HCT116 (cell line): ENCODE data around the gene IPCEF1. TPM values are rescaled to one million over a fixed set of nuclear protein-coding genes. Genes with fewer than 3 reads are reported as not detected.

ENCODE experiments used
- ATAC-seq: fragments of 200-7000 bp; cut with Tn5 transposase; 2 replicates; pipeline ENCODE4 v1.9.1; 2020; ENCODE audit warnings: mild to moderate bottlenecking, moderate library complexity
- BruUV-seq: library from RNA; stranded (reverse); fragments of 400-500 nt; replicated peaks from 2 replicates; lab custom pipeline; 2021; lab: Mats Ljungman, UMichigan
- CTCF ChIA-PET: fragments of 300-600 bp; sonication (Branson Sonifier 250); formaldehyde crosslinking; loops from one replicate; lab custom pipeline; 2021; ENCODE audit warnings: antibody characterized with exemption; lab: Charles Lee
- POLR2A ChIA-PET: fragments of 300-600, 350-600 bp; sonication (Branson Sonifier 250); formaldehyde crosslinking; loops from one replicate; lab custom pipeline; 2021; ENCODE audit warnings: antibody characterized with exemption; lab: Charles Lee
- RAD21 ChIA-PET, 2 experiments: fragments of 300-600 bp; sonication (Branson Sonifier 250); formaldehyde crosslinking; loops; one replicate each; lab custom pipeline; 2023; ENCODE audit warnings: low total read pairs in 2 of 2; ENCODE audit not compliant: uncharacterized antibody in 2 of 2, unreplicated experiment in 2 of 2, low non-redundant PET in 1 of 2; lab: Charles Lee
- DNase-seq: peaks from one replicate; pipeline ENCODE4 v3.0.0-alpha.2; 2010; ENCODE audit warnings: low read depth, low spot score
- H2AFZ ChIP-seq: fragments of 200-600 bp; shearing (Covaris generic), sonication (generic); 2 replicates; pipeline ENCODE4 v1.6.1; 2017; ENCODE audit warnings: low read depth, mixed run types, mixed read lengths, antibody characterized with exemption, low read length; ENCODE audit not compliant: poor library complexity, severe bottlenecking
- H3K27ac ChIP-seq: 2 replicates; pipeline ENCODE4 v1.5.1; 2012; ENCODE audit warnings: low read depth, low read length
- H3K27me3 ChIP-seq: fragments of 200-600 bp; sonication (generic); 2 replicates; pipeline ENCODE4 v1.6.1; 2016; ENCODE audit warnings: mixed run types, low read length, mixed read lengths; ENCODE audit not compliant: insufficient read depth
- H3K36me3 ChIP-seq, 2 experiments: fragments of 200-500 bp in 1 of 2; fragments of 200-600 bp in 1 of 2; sonication (Bioruptor generic) in 1 of 2; sonication (generic) in 1 of 2; 2 replicates each; pipeline versions ENCODE4 v1.5.1 to v1.6.1; 2014 to 2016; ENCODE audit warnings: low read length in 2 of 2, inconsistent platforms in 1 of 2, mixed read lengths in 1 of 2, mixed run types in 1 of 2; ENCODE audit not compliant: insufficient read depth in 2 of 2, control insufficient read depth in 1 of 2
- H3K4me1 ChIP-seq, 2 experiments: fragments of 200-600 bp in 1 of 2; sonication (generic) in 1 of 2; 2 replicates each; pipeline versions ENCODE4 v1.5.1 to v1.6.1; 2012 to 2017; ENCODE audit warnings: low read length in 2 of 2, inconsistent platforms in 1 of 2, mild to moderate bottlenecking in 1 of 2, mixed read lengths in 1 of 2, mixed run types in 1 of 2, moderate library complexity in 1 of 2; ENCODE audit not compliant: insufficient read depth in 2 of 2, control insufficient read depth in 1 of 2
- H3K4me2 ChIP-seq: fragments of 200-600 bp; sonication (generic); 2 replicates; pipeline ENCODE4 v1.6.1; 2017; ENCODE audit warnings: mixed run types, low read length, mixed read lengths
- H3K4me3 ChIP-seq, 2 experiments: fragments of 200-600 bp in 1 of 2; sonication (generic) in 1 of 2; replicated peaks in 1 of 2; 2 replicates each; pipeline ENCODE4 v1.5.1; 2011 to 2016; ENCODE audit warnings: low read length in 2 of 2, control low read depth in 1 of 2, low read depth in 1 of 2, mild to moderate bottlenecking in 1 of 2, mixed read lengths in 1 of 2, mixed run types in 1 of 2
- H3K79me2 ChIP-seq: fragments of 200-600 bp; sonication (generic); 2 replicates; pipeline ENCODE4 v1.6.1; 2017; ENCODE audit warnings: mild to moderate bottlenecking, mixed run types, low read length, moderate library complexity, mixed read lengths; ENCODE audit not compliant: insufficient read depth
- H3K9ac ChIP-seq: fragments of 200-600 bp; sonication (generic); 2 replicates; pipeline ENCODE4 v1.6.1; 2016; ENCODE audit warnings: low read length, mixed read lengths
- H3K9me2 ChIP-seq: fragments of 200-600 bp; sonication (generic), shearing (Covaris generic); 2 replicates; pipeline ENCODE4 v1.6.1; 2017; ENCODE audit warnings: mixed run types, mild to moderate bottlenecking, moderate library complexity; ENCODE audit not compliant: insufficient read depth
- H3K9me3 ChIP-seq, 2 experiments: fragments of 200-500 bp in 1 of 2; fragments of 200-600 bp in 1 of 2; sonication (Bioruptor generic) in 1 of 2; sonication (generic) in 1 of 2; 2 replicates each; pipeline ENCODE4 v1.6.1; 2014 to 2017; ENCODE audit warnings: low read length in 2 of 2, mixed read lengths in 2 of 2, inconsistent platforms in 1 of 2, low read depth in 1 of 2, mild to moderate bottlenecking in 1 of 2, mixed run types in 1 of 2, moderate library complexity in 1 of 2; ENCODE audit not compliant: control insufficient read depth in 1 of 2, insufficient read depth in 1 of 2
- H4K20me1 ChIP-seq: fragments of 200-600 bp; sonication (generic), shearing (Covaris generic); 2 replicates; pipeline ENCODE4 v1.6.1; 2017; ENCODE audit warnings: mixed run types, mild to moderate bottlenecking, moderate library complexity; ENCODE audit not compliant: insufficient read depth
- CEBPB ChIP-seq: IDR thresholded peaks from 2 replicates; pipeline ENCODE4 v1.6.1; 2012; ENCODE audit warnings: low read depth
- EGR1 ChIP-seq: IDR thresholded peaks from 2 replicates; pipeline ENCODE4 v1.6.1; 2012; ENCODE audit warnings: low read depth
- EZH2phosphoT487 ChIP-seq: fragments of 200-600 bp; IDR thresholded peaks from 2 replicates; pipeline ENCODE4 v1.6.1; 2018; ENCODE audit warnings: antibody characterized with exemption, borderline replicate concordance
- FOSL1 ChIP-seq: IDR thresholded peaks from 2 replicates; pipeline ENCODE4 v1.6.1; 2012; ENCODE audit warnings: low read depth
- SP1 ChIP-seq: IDR thresholded peaks from 2 replicates; pipeline ENCODE4 v1.6.1; 2012; ENCODE audit warnings: low read depth
- SRF ChIP-seq: IDR thresholded peaks from 2 replicates; pipeline ENCODE4 v1.6.1; 2012; ENCODE audit warnings: low read depth
- YY1 ChIP-seq: IDR thresholded peaks from 2 replicates; pipeline ENCODE4 v1.6.1; 2011; ENCODE audit warnings: low read length, low read depth, moderate library complexity, mild to moderate bottlenecking; ENCODE audit not compliant: insufficient replicate concordance; ENCODE audit errors: extremely low read depth
- intact Hi-C: fragments of 100-400 bp; cut with micrococcal nuclease; formaldehyde crosslinking; loops from 2 replicates; pipeline ENCODE4 v1.10.0; 2022
- total RNA-seq: library from RNA; stranded (reverse); gene quantifications from one replicate; pipeline ENCODE4 v1.2.1, GENCODE V29; 2021; ENCODE audit not compliant: unreplicated experiment
- TF ChIP-seq, protein P1 (sequence below): IDR thresholded peaks from 2 replicates; pipeline ENCODE4 v1.6.1; 2012; ENCODE audit warnings: low read depth
- TF ChIP-seq, protein P2 (sequence below), 3 experiments: fragments of 200-600 bp in 1 of 3; sonication (generic) in 1 of 3; IDR thresholded peaks in 2 of 3; conservative IDR thresholded peaks in 1 of 3; 2 replicates each; pipeline ENCODE4 v1.5.1; 2012 to 2017; ENCODE audit warnings: low read depth in 2 of 3, low read length in 2 of 3, antibody characterized with exemption in 1 of 3, borderline replicate concordance in 1 of 3, control low read depth in 1 of 3, mild to moderate bottlenecking in 1 of 3, mixed read lengths in 1 of 3, mixed run types in 1 of 3, moderate library complexity in 1 of 3; ENCODE audit not compliant: insufficient read depth in 1 of 3

IPCEF1 gene
- total RNA-seq, 1 experiment from 2014 or later = 0.32 TPM

GRCh38 chr6:154228521-154228905, 128.1 kb downstream of the IPCEF1 start:
- no peak overlapping the region for H3K27ac ChIP-seq
- H3K9me3 ChIP-seq = no peaks in the 10 kb centered on the region
- H3K9me2 ChIP-seq = no peaks in the 10 kb centered on the region
- ChIA-PET CTCF (no interaction called here), POLR2A (no interaction called here), RAD21 (no interaction called here)
- H3K4me3 ChIP-seq = no peak overlapping the region
- no peaks in the 10 kb centered on the region for H3K27me3 ChIP-seq
- TF ChIP-seq YY1 (no peak), FOSL1 (no peak), CEBPB (no peak), SRF (no peak), EZH2phosphoT487 (no peak), SP1 (no peak), EGR1 (no peak)
- TF ChIP-seq, protein P1, sequence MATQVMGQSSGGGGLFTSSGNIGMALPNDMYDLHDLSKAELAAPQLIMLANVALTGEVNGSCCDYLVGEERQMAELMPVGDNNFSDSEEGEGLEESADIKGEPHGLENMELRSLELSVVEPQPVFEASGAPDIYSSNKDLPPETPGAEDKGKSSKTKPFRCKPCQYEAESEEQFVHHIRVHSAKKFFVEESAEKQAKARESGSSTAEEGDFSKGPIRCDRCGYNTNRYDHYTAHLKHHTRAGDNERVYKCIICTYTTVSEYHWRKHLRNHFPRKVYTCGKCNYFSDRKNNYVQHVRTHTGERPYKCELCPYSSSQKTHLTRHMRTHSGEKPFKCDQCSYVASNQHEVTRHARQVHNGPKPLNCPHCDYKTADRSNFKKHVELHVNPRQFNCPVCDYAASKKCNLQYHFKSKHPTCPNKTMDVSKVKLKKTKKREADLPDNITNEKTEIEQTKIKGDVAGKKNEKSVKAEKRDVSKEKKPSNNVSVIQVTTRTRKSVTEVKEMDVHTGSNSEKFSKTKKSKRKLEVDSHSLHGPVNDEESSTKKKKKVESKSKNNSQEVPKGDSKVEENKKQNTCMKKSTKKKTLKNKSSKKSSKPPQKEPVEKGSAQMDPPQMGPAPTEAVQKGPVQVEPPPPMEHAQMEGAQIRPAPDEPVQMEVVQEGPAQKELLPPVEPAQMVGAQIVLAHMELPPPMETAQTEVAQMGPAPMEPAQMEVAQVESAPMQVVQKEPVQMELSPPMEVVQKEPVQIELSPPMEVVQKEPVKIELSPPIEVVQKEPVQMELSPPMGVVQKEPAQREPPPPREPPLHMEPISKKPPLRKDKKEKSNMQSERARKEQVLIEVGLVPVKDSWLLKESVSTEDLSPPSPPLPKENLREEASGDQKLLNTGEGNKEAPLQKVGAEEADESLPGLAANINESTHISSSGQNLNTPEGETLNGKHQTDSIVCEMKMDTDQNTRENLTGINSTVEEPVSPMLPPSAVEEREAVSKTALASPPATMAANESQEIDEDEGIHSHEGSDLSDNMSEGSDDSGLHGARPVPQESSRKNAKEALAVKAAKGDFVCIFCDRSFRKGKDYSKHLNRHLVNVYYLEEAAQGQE = no peak
- TF ChIP-seq, protein P2, sequence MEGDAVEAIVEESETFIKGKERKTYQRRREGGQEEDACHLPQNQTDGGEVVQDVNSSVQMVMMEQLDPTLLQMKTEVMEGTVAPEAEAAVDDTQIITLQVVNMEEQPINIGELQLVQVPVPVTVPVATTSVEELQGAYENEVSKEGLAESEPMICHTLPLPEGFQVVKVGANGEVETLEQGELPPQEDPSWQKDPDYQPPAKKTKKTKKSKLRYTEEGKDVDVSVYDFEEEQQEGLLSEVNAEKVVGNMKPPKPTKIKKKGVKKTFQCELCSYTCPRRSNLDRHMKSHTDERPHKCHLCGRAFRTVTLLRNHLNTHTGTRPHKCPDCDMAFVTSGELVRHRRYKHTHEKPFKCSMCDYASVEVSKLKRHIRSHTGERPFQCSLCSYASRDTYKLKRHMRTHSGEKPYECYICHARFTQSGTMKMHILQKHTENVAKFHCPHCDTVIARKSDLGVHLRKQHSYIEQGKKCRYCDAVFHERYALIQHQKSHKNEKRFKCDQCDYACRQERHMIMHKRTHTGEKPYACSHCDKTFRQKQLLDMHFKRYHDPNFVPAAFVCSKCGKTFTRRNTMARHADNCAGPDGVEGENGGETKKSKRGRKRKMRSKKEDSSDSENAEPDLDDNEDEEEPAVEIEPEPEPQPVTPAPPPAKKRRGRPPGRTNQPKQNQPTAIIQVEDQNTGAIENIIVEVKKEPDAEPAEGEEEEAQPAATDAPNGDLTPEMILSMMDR (IDR thresholded peaks at IDR 0.05 in 2 of 3, conservative IDR thresholded peaks at IDR 0.05 in 1 of 3; ENCODE audit: borderline replicate concordance in 1 of 3, insufficient read depth in 1 of 3, low read depth in 2 of 3, low read length in 2 of 3) = no peak
- BruUV-seq = no TSS peak
- DNase-seq = no peak
- no peak overlapping the region for H3K4me2 ChIP-seq
- intact Hi-C loops = no loop called here
- H3K36me3 ChIP-seq = no peaks in the 10 kb centered on the region
- no peak overlapping the region for H2AFZ ChIP-seq
- ATAC-seq = no peak
- H3K4me1 ChIP-seq = no peaks in the 10 kb centered on the region
- no peak overlapping the region for H3K9ac ChIP-seq
- no peaks in the 10 kb centered on the region for H4K20me1 ChIP-seq
- no peaks in the 10 kb centered on the region for H3K79me2 ChIP-seq
